NCI-H2227 (cell line): Measurements from ENCODE around the gene WIF1.

Experiments
- DNase-seq: peaks from one replicate; lab custom pipeline; 2025; ENCODE audit not compliant: unreplicated experiment; lab: John Stamatoyannopoulos, UW

The WIF1 gene

GRCh38 chr12:65025136-65025535 is 96.0 kb downstream of the WIF1 start:
- peak; percentile 15 for DNase-seq

GRCh38 chr12:65023485-65023884 is 97.6 kb downstream of the WIF1 start:
- no peak for DNase-seq

GRCh38 chr12:65022960-65023359 is 98.1 kb downstream of the WIF1 start:
- peak; percentile 4 for DNase-seq

- DNase-seq: no peak
Measured at GRCh38 chr12:65022421-65022820, 98.7 kb downstream of the WIF1 start.

GRCh38 chr12:65019696-65020234 is 101.3 kb downstream of the WIF1 start:
- DNase-seq: no peak

- no peak for DNase-seq
Measured at GRCh38 chr12:65016881-65017650, 104.0 kb downstream of the WIF1 start.

- no peak for DNase-seq
Measured at GRCh38 chr12:65015850-65016249, 105.3 kb downstream of the WIF1 start.

GRCh38 chr12:65014504-65015271 is 106.4 kb downstream of the WIF1 start:
- no peak for DNase-seq

GRCh38 chr12:65010437-65010836 is 110.7 kb downstream of the WIF1 start:
- DNase-seq: no peak

GRCh38 chr12:65005716-65006115 is 115.4 kb downstream of the WIF1 start:
- no peak for DNase-seq

GRCh38 chr12:65004270-65004669 is 116.8 kb downstream of the WIF1 start:
- DNase-seq: no peak
